ENCODE data around the gene ZNF337.

The ZNF337 gene

GRCh38 chr20:25626779-25627178 is 69.9 kb downstream of the ZNF337 start:
- no peak for DNase-seq (ENCODE audit: low read depth)

- no peak for DNase-seq (ENCODE audit: low read depth)
Observed at GRCh38 chr20:25624500-25624939, 72.1 kb downstream of the ZNF337 start.

Data from stimulated activated CD8-positive, alpha-beta memory T cell treated with anti-CD3 and anti-CD28 coated beads, Interleukin-12 subunit alpha, Interleukin-12 subunit beta, amount 100 ng/mL, for 4 hours (primary cell).